GM23248 (cell line): Measurements from ENCODE around the gene TMEM263.
"Not testable (repeated sequence)": the region's sequence is repeated elsewhere in the genome, so short reads cannot be mapped to it uniquely, and the experiment has no call there.

Experiments used
- EZH2 ChIP-seq: fragments of 200-600 bp; sonication (generic); IDR thresholded peaks from 2 replicates; pipeline ENCODE4 v1.6.1; 2018; ENCODE audit warnings: antibody characterized with exemption, mild to moderate bottlenecking; ENCODE audit not compliant: insufficient read depth, poor library complexity, severe bottlenecking
- EZH2phosphoT487 ChIP-seq: fragments of 200-600 bp; sonication (generic); IDR thresholded peaks from 2 replicates; pipeline ENCODE4 v1.6.1; 2018; ENCODE audit warnings: antibody characterized with exemption, moderate library complexity, mild to moderate bottlenecking, low read depth; ENCODE audit not compliant: insufficient read depth

- not testable (repeated sequence) for TF ChIP-seq EZH2, EZH2phosphoT487
Measured at GRCh38 chr12:106996102-106996501, 40.4 kb downstream of the TMEM263 start.
